GM18867 (cell line): ENCODE results near the gene ZBTB44.
"Not testable (repeated sequence)": the region's sequence is repeated elsewhere in the genome, so short reads cannot be mapped to it uniquely, and the experiment has no call there.

Source experiments
- ATAC-seq: cut with Tn5 transposase; IDR thresholded peaks from one replicate; pipeline ENCODE4 v1.9.1; 2021; ENCODE audit warnings: mild to moderate bottlenecking, moderate library complexity; ENCODE audit not compliant: unreplicated experiment

Gene ZBTB44, protein sequence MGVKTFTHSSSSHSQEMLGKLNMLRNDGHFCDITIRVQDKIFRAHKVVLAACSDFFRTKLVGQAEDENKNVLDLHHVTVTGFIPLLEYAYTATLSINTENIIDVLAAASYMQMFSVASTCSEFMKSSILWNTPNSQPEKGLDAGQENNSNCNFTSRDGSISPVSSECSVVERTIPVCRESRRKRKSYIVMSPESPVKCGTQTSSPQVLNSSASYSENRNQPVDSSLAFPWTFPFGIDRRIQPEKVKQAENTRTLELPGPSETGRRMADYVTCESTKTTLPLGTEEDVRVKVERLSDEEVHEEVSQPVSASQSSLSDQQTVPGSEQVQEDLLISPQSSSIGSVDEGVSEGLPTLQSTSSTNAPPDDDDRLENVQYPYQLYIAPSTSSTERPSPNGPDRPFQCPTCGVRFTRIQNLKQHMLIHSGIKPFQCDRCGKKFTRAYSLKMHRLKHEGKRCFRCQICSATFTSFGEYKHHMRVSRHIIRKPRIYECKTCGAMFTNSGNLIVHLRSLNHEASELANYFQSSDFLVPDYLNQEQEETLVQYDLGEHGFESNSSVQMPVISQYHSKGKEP

DNA sequence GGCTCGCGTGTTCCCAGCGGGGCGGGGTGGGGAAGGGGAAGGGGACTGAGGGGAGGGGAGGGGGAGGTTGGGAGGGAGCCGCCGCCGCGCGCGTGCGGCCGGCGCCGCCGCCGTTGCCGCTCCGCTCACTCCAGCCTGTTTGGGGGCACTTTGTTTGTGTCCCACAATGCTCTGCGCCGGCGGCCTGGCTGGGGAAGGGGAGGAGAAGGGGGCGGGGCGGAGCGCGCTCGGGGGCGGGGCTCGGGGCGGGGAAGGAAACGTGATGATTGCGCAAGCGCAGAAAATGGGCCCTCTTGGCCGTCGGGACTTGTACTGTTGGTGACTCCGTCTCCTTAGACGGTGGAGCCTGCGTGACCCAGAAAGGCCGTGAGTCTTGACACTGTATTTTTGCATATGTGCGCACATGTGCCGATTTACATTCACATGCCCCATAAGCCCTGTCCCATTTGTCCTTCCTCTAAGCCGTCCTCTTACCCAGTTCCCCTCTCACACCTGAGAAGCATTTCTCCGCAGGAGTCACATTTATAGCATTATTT, at the start of gene ZBTB44:
Gene ZBTB44, minus strand, starts transcription at position 168 of the 536 bp plus-strand sequence. CDS start 53,044 bp downstream, outside the sequence.
- ATAC-seq, result peak; percentile 64

DNA sequence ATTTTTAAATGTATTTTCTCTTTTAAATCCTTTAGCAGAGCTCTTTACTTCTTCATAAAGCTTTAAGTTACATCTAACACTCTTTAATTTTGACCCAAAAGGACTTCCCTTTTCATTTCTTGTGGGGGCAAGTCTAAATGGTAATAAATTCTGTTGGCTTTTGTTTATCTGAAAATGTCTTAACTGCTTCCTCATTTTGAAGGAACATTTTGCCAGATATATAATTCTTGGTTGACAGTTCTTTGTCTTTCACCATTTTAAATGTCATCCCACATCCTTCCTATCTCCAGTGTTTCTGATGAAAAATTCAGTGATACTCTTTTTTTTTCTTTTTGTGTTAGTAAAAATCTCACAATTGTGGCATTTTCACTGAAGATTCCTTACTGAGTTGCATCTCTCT, 44.7 kb upstream of the ZBTB44 start:
- ATAC-seq, result no peak

DNA sequence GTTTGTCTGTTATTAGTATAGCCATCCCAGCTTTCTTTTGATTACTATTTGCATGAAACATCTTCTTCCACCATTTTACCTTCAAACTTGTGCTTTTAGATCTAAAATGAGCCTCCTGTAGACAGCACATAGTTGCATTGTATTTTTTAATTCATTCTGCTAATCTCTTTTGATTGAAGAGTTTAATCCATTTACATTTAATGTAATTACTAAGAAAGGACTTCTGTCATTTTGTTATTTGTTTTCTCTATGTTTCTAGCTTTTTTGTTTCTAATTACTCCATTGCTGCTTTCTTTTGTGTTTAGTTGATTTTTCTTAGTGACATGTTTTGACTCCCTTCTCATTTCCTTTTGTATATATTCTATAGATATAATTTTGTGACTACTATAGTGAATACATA, 43.7 kb upstream of the ZBTB44 start:
- no peak for ATAC-seq

DNA sequence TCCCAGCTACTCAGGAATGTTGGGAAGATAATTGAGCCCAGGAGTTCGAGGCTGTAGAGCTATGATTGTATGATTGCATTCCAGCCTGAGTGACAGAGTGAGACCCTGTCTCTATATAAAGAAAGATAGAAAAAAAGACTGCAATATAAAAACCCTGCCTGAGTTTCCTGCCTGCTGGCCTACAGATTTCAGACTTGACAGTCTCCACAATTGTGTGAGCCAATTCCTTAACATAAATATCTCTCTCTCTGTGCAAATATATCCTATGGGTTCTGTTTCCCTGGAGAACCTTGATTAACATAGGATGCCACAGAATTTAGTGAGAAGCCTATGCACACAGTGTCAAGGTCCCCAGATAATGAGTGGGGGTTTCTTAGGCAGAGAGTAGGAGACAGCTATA, 32.5 kb upstream of the ZBTB44 start:
- no peak for ATAC-seq

DNA sequence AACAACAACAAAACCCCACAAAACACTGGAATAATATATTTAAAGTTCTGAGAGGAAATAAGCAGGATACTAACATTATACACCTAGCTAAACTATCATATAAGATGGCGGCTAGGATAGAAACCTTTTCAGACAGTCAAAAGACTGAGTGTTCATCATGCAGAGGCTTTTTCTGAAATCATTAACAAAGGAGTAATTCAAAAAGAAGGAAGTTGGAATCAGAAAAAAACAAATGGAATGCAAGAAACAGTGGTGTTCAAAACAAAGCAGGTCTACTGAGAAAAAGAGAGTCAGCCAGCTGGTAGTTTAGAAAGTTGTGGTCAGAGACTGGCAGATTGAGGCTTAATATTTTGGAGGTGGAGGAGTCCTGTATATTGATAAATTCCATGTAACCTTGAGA, 30.1 kb upstream of the ZBTB44 start:
- no peak for ATAC-seq

DNA sequence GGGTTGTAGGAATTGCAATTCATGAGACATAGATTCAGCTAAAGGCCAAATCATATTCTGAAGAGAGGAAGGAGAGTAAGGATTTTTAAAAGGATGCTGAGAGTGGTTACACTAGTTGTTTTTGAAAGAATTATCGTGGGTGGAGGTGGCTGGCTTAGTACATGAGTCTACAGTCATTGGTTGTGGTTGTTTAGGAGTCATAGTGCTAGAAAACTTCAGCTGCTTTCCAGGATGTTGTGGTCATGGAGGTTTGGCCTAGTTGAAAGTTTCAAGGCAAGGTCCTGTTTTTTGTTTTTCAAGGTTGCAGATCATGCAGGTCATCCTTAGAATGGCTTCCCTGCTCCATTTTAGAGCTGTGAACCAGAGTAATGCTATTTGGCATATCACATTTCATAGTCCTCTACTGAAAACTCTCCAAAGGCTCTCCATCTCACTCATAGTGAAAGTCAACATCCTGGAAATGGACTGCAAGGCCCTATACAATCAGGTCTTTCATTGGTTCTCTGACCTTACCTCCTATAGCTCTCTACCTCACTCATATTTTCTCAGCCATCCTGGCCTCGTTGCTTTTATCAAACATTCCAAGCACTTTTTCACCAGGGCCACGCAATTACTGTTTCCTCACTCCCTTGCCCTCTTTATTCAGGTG, 26.1 kb upstream of the ZBTB44 start:
- ATAC-seq, result no peak

DNA sequence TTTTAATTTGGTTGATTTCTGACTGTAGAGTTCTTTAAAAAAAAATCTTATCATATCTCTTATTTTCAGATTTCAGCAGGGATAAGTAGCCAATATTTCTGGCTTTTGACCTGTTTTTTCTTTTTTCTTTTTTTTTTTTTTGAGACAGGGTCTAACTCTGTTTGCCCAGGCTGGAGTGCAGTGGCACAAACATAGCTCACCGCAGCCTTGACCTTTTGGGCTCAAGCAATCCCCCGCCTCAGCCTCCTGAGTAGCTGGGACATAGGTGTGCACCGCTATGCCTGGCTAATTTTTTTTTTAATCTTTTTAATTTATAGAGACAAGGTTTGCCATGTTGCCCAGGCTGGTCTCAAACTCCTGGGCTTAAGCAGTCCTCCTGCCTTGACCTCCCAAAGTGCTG, 23.9 kb upstream of the ZBTB44 start:
- no peak for ATAC-seq

DNA sequence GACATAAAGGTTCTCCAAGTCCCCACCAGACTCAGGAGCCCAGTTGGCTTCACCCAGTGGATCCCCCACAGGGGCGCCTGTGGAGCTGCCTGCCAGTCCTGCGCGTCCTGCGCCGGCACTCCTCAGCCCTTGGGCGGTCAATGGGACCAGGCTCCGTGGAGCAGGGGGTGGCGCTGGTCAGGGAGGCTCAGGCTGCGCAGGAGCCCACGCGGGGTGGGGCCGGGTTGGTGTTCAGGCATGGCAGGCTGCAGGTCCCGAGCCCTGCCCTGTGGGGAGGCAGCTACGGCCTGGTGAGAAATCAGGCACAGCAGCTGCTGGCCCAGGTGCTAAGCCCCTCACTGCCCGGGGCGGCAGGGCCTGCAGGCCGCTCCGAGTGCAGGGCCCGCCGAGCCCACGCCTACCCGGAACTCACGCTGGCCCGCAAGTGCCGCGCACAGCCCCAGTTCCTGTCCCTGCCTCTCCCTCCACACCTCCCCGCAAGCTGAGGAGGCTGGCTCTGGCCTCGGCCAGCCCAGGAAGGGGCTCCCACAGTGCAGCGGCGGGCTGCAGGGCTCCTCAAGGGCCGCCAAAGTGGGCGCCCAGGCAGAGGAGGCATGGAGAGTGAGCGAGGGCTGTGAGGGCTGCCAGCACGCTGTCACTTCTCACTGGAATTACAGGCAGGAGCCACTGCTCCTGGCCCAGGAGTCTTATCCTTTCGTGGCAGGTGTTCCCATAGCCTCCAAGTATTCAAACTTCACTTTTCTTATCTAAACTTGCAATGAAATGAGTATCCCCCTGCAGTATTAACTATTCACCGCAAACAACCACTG, 22.8 kb upstream of the ZBTB44 start:
- no peak for ATAC-seq

DNA sequence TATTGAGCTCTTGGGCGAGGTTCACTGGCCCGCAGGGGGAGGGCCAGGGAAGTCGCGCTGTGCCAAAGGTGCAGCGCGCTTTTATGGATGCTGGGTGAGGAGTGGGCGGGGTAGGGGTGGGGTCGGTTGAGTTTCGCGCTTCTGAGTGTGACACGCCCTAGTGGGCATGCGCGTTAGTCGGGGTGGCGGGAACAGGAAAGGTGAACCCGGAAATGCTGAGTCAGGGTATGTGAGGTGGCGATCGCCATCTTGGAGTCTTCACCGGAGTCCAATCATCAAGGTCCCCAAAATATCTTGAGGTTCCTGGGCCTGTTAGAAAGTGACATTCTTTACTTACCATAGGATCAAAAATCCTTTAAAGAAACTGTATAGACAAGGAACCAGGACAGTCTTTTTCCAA, 16.7 kb upstream of the ZBTB44 start:
- not testable (repeated sequence) for ATAC-seq

DNA sequence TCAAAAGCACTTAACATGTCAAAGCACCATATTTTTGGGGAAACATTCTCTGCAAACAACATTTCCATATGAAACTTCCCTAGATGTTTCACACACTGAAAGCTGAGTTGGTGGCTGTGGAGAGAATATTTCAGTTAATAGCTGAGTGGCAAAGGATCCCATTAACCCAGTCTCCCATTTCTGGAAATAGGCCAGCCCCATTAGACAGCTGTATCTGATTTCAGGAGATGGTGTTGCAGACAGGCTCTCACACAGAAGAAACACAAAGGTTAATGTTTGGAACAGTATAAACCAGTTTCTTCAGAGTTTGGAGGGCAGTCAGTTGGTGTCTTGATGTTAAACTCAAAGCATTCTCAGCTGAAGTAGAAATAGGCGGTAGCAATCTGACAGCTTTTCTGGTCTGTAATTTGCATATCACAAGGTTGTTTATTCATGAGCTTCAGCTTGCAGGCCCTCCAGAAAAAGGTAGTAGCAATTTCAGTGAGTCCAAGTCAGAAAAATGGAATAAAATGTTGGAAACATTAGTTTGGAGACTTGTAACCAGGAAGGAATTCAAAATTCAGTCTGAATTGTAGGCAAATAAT, 15.5 kb upstream of the ZBTB44 start:
- no peak for ATAC-seq

DNA sequence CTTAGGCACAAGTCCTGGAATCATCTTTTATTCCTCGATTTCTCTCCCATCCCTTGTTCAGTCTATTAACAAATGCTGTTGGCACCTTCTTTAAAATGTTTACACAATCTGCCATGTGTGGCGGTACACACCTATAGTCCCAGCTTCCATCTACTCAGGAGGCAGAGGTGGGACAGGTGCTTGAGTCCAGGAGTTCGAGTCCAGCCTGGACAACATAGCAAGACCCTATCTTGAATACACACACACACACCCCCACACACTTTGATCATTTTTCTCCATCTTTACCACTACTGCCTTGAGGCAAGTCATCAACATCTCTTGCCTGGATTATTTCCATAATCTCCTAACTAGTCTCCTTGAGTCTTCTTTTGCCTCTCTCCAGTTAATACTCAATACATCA, 13.7 kb upstream of the ZBTB44 start:
- no peak for ATAC-seq

DNA sequence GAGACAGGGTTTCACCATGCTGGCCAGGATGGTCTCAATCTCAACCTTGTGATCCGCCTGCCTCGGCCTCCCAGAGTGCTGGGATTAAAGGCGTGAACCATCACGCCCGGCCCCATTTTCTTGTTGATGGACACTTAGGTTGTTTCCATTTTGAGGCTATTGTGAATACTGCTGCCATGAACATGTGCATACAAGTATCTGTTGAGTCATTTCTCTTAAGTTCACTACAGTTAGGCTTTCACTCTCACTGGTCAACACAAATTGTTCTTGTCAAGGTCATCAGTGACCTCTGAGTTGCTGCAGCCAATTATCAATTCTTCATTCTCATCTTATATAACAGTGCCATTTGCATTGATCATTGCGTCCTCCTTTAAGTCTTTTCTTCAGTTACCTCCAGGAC, 13.0 kb upstream of the ZBTB44 start:
- ATAC-seq, result no peak

DNA sequence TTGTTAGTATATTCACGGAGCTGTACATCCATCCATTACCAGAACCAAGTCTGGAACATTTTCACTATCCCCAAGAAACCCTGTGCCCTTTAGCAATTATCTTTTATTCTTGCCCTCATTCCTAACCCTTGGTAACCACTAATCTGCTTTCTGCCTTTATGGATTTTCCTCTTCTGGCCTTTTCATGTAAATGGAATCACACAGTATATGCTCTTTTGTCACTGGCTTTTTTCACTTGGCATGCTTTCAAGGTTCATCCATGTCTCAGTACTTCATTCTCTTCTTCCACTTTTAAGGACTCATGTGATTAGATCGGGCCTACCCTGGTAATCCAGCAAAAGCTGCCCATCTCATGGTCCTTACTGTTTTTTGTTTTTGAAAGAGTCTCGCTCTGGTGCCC, 11.0 kb upstream of the ZBTB44 start:
- no peak for ATAC-seq

DNA sequence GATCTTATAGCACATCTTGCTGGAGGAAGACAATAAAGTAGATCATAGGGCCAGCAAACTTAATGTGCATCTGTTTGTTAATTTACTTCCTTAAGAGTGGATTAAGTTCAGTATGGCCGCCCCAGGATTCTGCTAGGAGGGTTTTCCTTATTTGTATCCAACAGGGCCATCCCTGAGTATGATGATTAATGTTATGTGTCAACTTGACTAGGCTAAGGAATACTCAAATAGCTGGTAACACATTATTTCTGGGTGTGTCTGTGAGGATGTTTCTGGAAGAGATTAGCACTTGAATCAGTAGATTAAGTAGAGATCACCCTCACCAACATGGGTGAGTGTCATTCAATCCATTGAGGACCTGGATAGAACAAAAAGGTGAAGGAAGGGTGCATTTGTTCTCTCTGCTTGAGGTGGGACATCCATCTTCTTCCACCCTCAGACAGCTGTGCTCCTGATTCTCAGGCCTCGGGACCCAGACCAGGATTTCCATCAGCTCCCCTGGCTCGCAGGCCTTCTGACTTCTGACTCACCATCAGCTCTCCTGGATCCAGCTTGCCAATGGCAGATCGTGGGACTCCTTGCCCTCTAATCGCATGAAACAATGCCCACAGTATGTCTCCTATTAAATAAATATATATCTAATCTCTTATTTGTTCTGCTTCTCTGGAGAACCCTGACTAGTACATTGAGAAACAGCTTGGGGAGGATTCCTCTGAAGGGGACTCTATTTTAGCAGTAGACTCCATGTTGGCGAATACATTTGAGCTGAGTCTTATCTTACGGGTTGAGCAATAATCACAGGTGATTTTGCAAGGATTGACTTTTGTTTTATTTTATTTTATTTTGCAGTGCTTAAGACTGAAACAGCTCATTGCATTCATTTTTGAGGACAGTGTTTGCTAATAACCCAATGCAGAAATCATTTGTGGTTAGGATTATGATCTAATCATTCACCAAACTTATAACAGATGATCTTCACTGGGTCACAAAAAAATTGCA, 9.0 kb upstream of the ZBTB44 start:
- no peak for ATAC-seq

DNA sequence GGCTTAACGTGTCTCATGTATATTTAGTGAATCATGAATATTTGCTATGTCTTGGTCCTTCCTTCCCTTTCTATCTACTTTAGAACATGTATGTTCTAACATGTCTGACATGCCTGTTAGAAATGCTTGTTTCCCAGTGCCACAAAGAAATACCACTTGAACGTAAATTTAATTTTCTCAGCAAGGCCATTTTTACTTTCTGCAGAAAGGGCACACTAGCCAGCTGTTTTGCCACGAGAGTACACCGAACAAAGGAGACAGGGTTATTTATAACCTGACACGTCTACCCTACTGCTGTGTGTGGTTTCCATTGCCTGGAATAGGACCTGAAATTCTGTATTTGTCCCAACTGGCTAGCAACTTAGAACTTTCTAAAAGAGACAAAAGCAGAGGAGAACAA, 7.4 kb upstream of the ZBTB44 start:
- no peak for ATAC-seq

DNA sequence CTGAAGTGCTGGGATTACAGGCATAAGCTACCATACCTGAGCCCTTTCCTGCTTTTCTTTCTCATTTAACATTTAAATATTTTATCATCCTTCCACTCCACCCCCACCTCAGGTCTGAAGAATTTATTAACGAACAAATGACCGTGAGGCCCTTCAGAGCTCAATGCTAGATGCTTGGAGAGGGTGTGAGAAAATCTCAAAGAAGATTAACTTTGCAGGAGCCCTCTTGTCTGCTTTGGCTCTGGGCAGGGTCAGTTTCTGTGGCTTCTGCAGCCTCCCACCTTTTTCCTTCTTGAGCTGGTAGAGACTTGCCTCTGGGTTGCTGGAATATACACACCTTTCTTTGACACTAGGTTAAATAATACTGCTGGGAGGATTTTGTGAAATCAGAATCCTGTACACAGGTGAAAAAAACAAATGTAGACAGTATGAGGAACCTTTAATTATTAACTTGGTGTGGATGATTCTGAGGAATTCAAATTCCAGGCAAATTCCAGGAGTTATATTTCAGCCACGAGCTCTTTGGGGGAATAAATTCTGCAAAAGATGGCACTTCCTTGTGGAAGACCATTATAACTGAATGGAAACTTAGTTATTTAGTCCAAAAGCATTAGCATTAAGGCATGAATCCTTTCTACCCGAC, 3.4 kb upstream of the ZBTB44 start:
- no peak for ATAC-seq

DNA sequence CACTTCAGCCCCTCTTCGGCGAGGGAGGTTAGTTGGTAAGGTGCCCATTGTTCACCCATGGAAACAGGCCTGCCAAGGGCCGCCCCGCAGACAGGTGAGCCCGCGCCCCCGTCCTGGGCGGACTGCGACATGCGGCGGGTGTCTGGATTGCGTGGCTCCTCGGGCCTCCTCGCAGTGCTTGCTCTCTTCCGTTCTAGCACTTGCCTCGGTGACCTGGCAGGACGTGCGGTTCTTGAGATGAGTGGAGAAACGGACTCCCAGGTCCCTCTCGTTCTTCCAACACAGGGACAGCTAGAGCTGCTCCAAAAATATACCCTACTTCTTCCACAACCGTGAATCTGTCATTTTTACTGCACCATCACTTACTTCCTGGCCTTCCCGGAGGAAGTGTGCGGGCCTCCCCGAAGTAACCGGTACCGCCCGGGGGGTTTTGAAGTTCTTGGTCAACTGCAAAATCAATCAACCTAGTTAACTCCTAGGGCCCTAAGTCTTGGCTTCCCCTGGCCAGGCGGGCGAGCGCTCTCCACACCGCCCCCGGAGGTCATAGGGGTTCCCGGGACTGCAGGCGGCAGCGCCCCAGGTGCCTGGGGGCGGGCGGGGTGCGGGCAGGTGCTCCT, 745 bp upstream of the ZBTB44 start:
- ATAC-seq, result peak; percentile 41

DNA sequence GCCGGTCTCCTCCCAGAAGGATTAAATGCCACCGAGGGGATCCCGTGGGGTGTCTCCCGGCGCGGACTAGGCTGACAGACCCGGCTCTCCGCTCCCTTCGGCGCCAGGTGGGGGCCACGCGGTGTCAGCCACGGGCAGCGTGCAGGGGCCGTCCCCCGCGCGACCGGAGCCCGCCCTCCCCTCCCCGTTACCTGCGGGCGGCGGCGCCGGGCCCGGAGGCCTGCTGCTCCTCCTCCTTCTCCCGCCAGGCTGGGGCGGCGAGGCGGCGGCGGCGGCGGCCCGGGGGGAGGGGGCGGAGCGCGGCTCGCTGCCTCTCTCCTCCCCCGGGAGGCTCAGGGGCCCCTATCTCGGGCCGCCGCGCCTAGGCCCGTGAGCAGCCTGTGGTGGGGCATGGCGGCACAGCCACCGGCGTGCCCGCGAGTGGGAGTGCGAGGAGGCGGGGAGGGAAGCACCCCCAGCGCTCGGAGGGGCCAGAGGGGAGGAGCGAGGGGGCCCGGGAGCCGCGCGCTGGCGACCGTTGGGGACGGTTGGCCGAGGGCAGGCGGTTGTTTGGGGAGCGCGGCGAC, 450 bp downstream of the ZBTB44 start:
- ATAC-seq, result peak; percentile 60
